NT2/D1 (cell line): Measurements from ENCODE around the gene CALY.

Experiments used
- YY1 ChIP-seq: IDR thresholded peaks from 2 replicates; pipeline ENCODE4 v1.6.1; 2011; ENCODE audit not compliant: insufficient read length, insufficient read depth
- ZNF274 ChIP-seq: IDR thresholded peaks from 2 replicates; pipeline ENCODE4 v1.6.1; 2011; ENCODE audit warnings: mild to moderate bottlenecking, low read depth, low read length

DNA sequence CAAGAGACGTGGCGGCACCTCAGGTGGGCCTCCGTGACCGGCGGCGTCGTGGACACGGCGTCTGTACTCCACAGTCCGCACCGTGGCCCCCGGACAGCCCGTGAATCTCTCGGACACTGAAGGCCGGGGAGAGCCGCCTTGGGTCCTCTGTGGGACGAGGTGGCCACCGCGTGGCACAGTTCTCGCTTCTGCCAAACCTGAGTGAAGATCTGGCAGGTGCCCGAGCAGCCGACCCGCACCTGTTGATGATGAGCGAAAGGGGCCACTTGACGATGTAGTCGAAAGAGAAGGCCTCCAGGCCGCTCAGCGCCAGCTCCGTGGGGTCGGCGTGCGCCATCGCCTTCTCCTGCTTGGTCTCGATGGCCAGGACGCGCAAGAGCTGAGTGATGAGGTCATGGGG lies 51.5 kb downstream of the CALY start:
- TF ChIP-seq YY1 = no peak
- no peak for TF ChIP-seq ZNF274
